ENCODE results near the gene AGER. TPM values are rescaled to one million over a fixed set of nuclear protein-coding genes. Genes with fewer than 3 reads are reported as not detected.
"Not testable (repeated sequence)": the region's sequence is repeated elsewhere in the genome, so short reads cannot be mapped to it uniquely, and the experiment has no call there.

The AGER gene
- total RNA-seq, 1 experiment from 2014 or later, result 1.4 TPM

- not testable (repeated sequence) for H3K27me3 ChIP-seq; H3K36me3 ChIP-seq; H3K9me3 ChIP-seq (replicated peaks); H3K4me3 ChIP-seq; H3K27ac ChIP-seq; DNase-seq
- H3K4me1 ChIP-seq, result peaks cover 10% of the 10 kb centered on the region
Observed at GRCh38 chr6:32193096-32193495, 9.0 kb upstream of the AGER start.

GRCh38 chr6:32192608-32193039 is 8.6 kb upstream of the AGER start, which contains the start of gene GPSM3:
Gene GPSM3 (minus strand): TSS chr6:32192643. CDS start chr6:32192513, 130 bp downstream.
- H3K9me3 ChIP-seq (replicated peaks), result no peaks in the 10 kb centered on the region
- H3K27me3 ChIP-seq, result no peaks in the 10 kb centered on the region
- H3K27ac ChIP-seq, result no peak within 1 kb of the TSS
- no peak within 1 kb of the TSS for H3K4me3 ChIP-seq
- peak; percentile 50 to 58 for DNase-seq
- peaks cover 10% of the 10 kb centered on the region for H3K4me1 ChIP-seq
- H3K36me3 ChIP-seq, result no peaks in the 10 kb centered on the region

GRCh38 chr6:32191696-32192607 is 7.9 kb upstream of the AGER start:
- Histone ChIP-seq H3K27ac (no peak overlapping the region), H3K36me3 (no peaks in the 10 kb centered on the region), H3K4me3 (no peak overlapping the region), H3K27me3 (no peaks in the 10 kb centered on the region), H3K4me1 (peaks cover 10% of the 10 kb centered on the region), H3K9me3 (replicated peaks) (no peaks in the 10 kb centered on the region)
- DNase-seq, result no peak

GRCh38 chr6:32190911-32191677 is 7.0 kb upstream of the AGER start:
- Histone ChIP-seq H3K27me3 (no peaks in the 10 kb centered on the region), H3K9me3 (replicated peaks) (no peaks in the 10 kb centered on the region), H3K27ac (no peak overlapping the region), H3K36me3 (peaks cover 4% of the 10 kb centered on the region; the same call in 1 of the 2 replicates), H3K4me3 (no peak overlapping the region), H3K4me1 (peaks cover 10% of the 10 kb centered on the region)
- no peak for DNase-seq

GRCh38 chr6:32190054-32190851 is 6.2 kb upstream of the AGER start, which contains the start of gene PBX2:
Gene PBX2 (minus strand): TSS chr6:32190202. CDS start chr6:32189915, 287 bp downstream.
- Histone ChIP-seq H3K4me3 (peak within 1 kb of the TSS; percentile 68), H3K36me3 (peaks cover 4% of the 10 kb centered on the region; the same call in 1 of the 2 replicates), H3K4me1 (peaks cover 10% of the 10 kb centered on the region), H3K9me3 (replicated peaks) (no peaks in the 10 kb centered on the region), H3K27me3 (no peaks in the 10 kb centered on the region), H3K27ac (peak within 1 kb of the TSS; percentile 60)
- peak; percentile 87 to 88 for DNase-seq

- Histone ChIP-seq H3K9me3 (replicated peaks) (no peaks in the 10 kb centered on the region), H3K27me3 (no peaks in the 10 kb centered on the region), H3K4me3 (peak overlapping the region; percentile 68), H3K4me1 (peaks cover 10% of the 10 kb centered on the region), H3K27ac (peak overlapping the region; percentile 60; the same call in 1 of the 2 replicates), H3K36me3 (peaks cover 4% of the 10 kb centered on the region; the same call in 1 of the 2 replicates)
- no peak for DNase-seq
Observed at GRCh38 chr6:32189742-32190053, 5.6 kb upstream of the AGER start.

- Histone ChIP-seq H3K4me1 (peaks cover 10% of the 10 kb centered on the region), H3K27me3 (no peaks in the 10 kb centered on the region), H3K9me3 (replicated peaks) (no peaks in the 10 kb centered on the region), H3K27ac (peak overlapping the region; percentile 60; the same call in 1 of the 2 replicates), H3K4me3 (peak overlapping the region; percentile 68), H3K36me3 (peaks cover 4% of the 10 kb centered on the region; the same call in 1 of the 2 replicates)
- DNase-seq, result no peak
Observed at GRCh38 chr6:32189069-32189741, 5.2 kb upstream of the AGER start.

GRCh38 chr6:32188381-32189068 is 4.5 kb upstream of the AGER start:
- H3K36me3 ChIP-seq, result peaks cover 4% of the 10 kb centered on the region; the same call in 1 of the 2 replicates
- peak; percentile 25 to 29 for DNase-seq
- no peaks in the 10 kb centered on the region for H3K9me3 ChIP-seq (replicated peaks)
- H3K27me3 ChIP-seq, result no peaks in the 10 kb centered on the region
- peak overlapping the region; percentile 68 for H3K4me3 ChIP-seq
- H3K4me1 ChIP-seq, result peaks cover 10% of the 10 kb centered on the region
- H3K27ac ChIP-seq, result no peak overlapping the region

GRCh38 chr6:32187725-32188380 is 3.8 kb upstream of the AGER start:
- not testable (repeated sequence) for H3K27me3 ChIP-seq; DNase-seq; H3K4me1 ChIP-seq; H3K27ac ChIP-seq; H3K9me3 ChIP-seq (replicated peaks); H3K36me3 ChIP-seq
- peak overlapping the region; percentile 68; the same call in 1 of the 2 replicates for H3K4me3 ChIP-seq

- no peak for DNase-seq
- Histone ChIP-seq H3K36me3 (peaks cover 4% of the 10 kb centered on the region; the same call in 1 of the 2 replicates), H3K4me1 (peaks cover 7% of the 10 kb centered on the region; the same call in 1 of the 2 replicates), H3K9me3 (replicated peaks) (no peaks in the 10 kb centered on the region), H3K27ac (no peak overlapping the region), H3K27me3 (no peaks in the 10 kb centered on the region), H3K4me3 (no peak overlapping the region)
Observed at GRCh38 chr6:32187009-32187709, 3.1 kb upstream of the AGER start.

GRCh38 chr6:32186151-32186840 is 2.2 kb upstream of the AGER start:
- H3K27ac ChIP-seq; H3K9me3 ChIP-seq (replicated peaks); H3K36me3 ChIP-seq; H3K4me1 ChIP-seq; DNase-seq; H3K27me3 ChIP-seq; H3K4me3 ChIP-seq: not testable (repeated sequence)

GRCh38 chr6:32185681-32186131 is 1.7 kb upstream of the AGER start:
- not testable (repeated sequence) for H3K4me1 ChIP-seq; H3K4me3 ChIP-seq; H3K9me3 ChIP-seq (replicated peaks); H3K36me3 ChIP-seq; H3K27me3 ChIP-seq; H3K27ac ChIP-seq
- DNase-seq, result peak; percentile 75 to 80
